Measurements from ENCODE around the gene VSIR. TPM values are rescaled to one million over a fixed set of nuclear protein-coding genes. Genes with fewer than 3 reads are reported as not detected.
A peak's percentile ranks its signal among the peaks of the same experiment; 100 is the strongest.

Gene VSIR
- total and polyA plus RNA-seq, 9 donors, result 19.9 to 94.1 (median 57.2) TPM

- Histone ChIP-seq H3K9me3 (no peaks in the 10 kb centered on the region), H3K4me3 (no peak overlapping the region), H3K27me3 (no peaks in the 10 kb centered on the region), H3K4me1 (ENCODE audit: insufficient read depth) (no peaks in the 10 kb centered on the region), H3K27ac (no peak overlapping the region), H3K36me3 (no peaks in the 10 kb centered on the region)
- WGBS, 3 donors, result 88 to 94% (median 92%) methylated on average over 18 of the region's 18 CpGs
- DNase-seq, result peak in 1 of 5 donors; percentile 11
- TF ChIP-seq, protein P1, sequence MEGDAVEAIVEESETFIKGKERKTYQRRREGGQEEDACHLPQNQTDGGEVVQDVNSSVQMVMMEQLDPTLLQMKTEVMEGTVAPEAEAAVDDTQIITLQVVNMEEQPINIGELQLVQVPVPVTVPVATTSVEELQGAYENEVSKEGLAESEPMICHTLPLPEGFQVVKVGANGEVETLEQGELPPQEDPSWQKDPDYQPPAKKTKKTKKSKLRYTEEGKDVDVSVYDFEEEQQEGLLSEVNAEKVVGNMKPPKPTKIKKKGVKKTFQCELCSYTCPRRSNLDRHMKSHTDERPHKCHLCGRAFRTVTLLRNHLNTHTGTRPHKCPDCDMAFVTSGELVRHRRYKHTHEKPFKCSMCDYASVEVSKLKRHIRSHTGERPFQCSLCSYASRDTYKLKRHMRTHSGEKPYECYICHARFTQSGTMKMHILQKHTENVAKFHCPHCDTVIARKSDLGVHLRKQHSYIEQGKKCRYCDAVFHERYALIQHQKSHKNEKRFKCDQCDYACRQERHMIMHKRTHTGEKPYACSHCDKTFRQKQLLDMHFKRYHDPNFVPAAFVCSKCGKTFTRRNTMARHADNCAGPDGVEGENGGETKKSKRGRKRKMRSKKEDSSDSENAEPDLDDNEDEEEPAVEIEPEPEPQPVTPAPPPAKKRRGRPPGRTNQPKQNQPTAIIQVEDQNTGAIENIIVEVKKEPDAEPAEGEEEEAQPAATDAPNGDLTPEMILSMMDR (IDR thresholded peaks at IDR 0.05), result no peak
- no peak for TF ChIP-seq POLR2A (IDR thresholded peaks at IDR 0.05)
- TF ChIP-seq EP300 (IDR thresholded peaks at IDR 0.05), result no peak
- intact Hi-C loops (cut with DNase I), result no loop called here
These were observed 11.5 kb upstream of the VSIR start for GRCh38 chr10:71784679-71785272.

DNA sequence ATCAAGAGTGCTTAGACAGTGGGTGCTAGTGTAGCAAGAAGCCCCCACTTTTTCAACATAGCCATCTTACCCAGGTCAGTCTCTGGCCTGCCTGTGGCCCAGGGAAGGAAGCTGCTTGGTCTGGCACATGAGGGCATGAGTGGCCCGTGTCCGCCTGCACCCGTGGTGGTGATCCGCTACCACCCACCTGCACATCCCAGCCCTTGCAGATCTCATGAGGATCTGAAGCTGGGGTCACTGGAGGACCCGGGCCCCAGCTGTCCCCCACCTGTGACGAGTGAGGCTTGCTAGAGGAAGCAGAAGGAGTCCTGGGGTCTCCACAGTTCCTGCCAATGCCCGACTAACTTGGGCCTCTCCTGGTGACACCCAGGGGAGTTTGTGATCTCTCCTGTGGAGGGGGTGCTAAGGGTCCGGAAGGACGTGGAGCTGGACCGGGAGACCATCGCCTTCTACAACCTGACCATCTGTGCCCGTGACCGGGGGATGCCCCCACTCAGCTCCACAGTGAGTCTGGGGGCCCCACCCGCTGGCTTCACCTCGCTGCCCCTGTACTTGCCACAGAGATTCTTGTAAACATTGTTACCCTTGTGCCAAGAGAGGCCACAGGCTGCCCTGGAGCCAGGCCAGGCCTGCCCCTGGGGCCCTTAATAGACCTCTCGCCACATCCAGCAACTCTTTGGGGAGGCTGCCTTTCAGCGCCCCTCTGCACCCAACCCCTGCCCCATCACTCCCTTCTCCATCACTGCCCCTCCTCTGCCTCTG lies 10.8 kb upstream of the VSIR start:
- Histone ChIP-seq H3K9me3 (no peaks in the 10 kb centered on the region), H3K36me3 (no peaks in the 10 kb centered on the region), H3K4me3 (no peak overlapping the region), H3K27ac (no peak overlapping the region), H3K4me1 (ENCODE audit: insufficient read depth) (no peaks in the 10 kb centered on the region), H3K27me3 (no peaks in the 10 kb centered on the region)
- DNase-seq, result peak in 1 of 5 donors; percentile 13
- intact Hi-C loops (cut with DNase I), result no loop called here
- 90 to 93% (median 93%) methylated on average over 17 of the region's 17 CpGs for WGBS, 3 donors
- no peak for TF ChIP-seq EP300 (IDR thresholded peaks at IDR 0.05)
- TF ChIP-seq POLR2A (IDR thresholded peaks at IDR 0.05), result no peak
- TF ChIP-seq, protein P1 (IDR thresholded peaks at IDR 0.05), result no peak

- H3K27me3 ChIP-seq, result no peaks in the 10 kb centered on the region
These were observed 9.7 kb upstream of the VSIR start for GRCh38 chr10:71782917-71783490.

DNA sequence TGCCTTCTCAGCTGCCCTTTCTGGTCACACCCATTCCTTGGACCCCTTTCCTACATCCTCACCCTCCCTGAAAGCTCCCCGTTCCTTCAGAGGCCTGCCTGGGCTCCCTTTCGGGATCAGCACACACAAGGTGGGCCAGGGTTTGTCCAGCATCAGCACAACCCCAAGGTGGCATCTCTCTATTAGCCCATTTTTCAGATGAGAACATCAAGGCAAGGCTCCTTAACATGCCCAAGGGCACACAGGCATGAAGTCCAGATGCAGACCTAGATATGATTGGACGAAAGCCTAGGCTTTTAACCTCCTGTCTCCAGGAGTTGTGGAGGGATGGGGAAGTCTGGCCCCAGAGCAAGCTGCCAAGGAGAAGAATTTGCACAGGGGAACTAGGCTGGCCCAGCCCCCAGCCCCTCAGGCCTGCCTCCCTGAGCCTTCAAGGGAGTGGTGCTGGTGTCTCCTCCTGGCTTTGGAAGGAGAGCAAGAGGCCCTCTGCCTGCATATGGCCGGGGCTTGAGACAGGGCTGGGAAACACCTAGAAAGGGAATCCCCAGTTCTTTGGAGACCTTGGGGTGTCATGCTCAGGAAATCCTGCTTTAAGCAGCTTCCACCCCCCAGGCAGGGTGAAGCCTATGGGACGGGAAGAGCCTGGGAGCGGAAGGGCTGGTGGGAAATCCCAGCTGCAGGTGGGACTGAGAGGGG lies 9.0 kb upstream of the VSIR start:
- no peaks in the 10 kb centered on the region for H3K9me3 ChIP-seq
- DNase-seq, result peak in 1 of 5 donors; percentile 10
- no peak overlapping the region for H3K27ac ChIP-seq
- TF ChIP-seq POLR2A (IDR thresholded peaks at IDR 0.05) (no peak), EP300 (IDR thresholded peaks at IDR 0.05) (no peak)
- TF ChIP-seq, protein P1 (IDR thresholded peaks at IDR 0.05), result no peak
- no peaks in the 10 kb centered on the region for H3K27me3 ChIP-seq
- intact Hi-C loops (cut with DNase I), result no loop called here
- H3K4me3 ChIP-seq, result no peak overlapping the region
- no peaks in the 10 kb centered on the region for H3K4me1 ChIP-seq (ENCODE audit: insufficient read depth)
- 82 to 89% (median 84%) methylated on average over 6 of the region's 6 CpGs for whole genome bisulfite sequencing, 3 donors
- no peaks in the 10 kb centered on the region for H3K36me3 ChIP-seq

More at GRCh38 chr10:71782917-71783490, 9.7 kb upstream of the VSIR start:
- no peaks in the 10 kb centered on the region for H3K36me3 ChIP-seq
- intact Hi-C loops (cut with DNase I), result no loop called here
- H3K4me3 ChIP-seq, result no peak overlapping the region
- H3K9me3 ChIP-seq, result no peaks in the 10 kb centered on the region
- 51 to 63% (median 62%) methylated on average over 7 of the region's 7 CpGs for WGBS, 3 donors
- TF ChIP-seq, protein P1 (IDR thresholded peaks at IDR 0.05), result no peak
- no peak for TF ChIP-seq EP300 (IDR thresholded peaks at IDR 0.05)
- no peak for TF ChIP-seq POLR2A (IDR thresholded peaks at IDR 0.05)
- no peak overlapping the region for H3K27ac ChIP-seq
- H3K4me1 ChIP-seq (ENCODE audit: insufficient read depth), result no peaks in the 10 kb centered on the region
- no peak for DNase-seq
